NCI-H146 (cell line): ENCODE measurements around the gene SNRPE.
"Not testable (repeated sequence)": the region's sequence is repeated elsewhere in the genome, so short reads cannot be mapped to it uniquely, and the experiment has no call there.

Source experiments
- DNase-seq: peaks from one replicate; lab custom pipeline; 2025; lab: John Stamatoyannopoulos, UW

SNRPE gene

GRCh38 chr1:203861379-203862184, at the start of gene SNRPE:
TSS of gene SNRPE (plus strand) at chr1:203861599. CDS start at chr1:203861660, 61 bp downstream.
- DNase-seq = peak; percentile 97

- no peak for DNase-seq
These were observed 47.6 kb upstream of the SNRPE start for GRCh38 chr1:203813581-203814341.

- DNase-seq = no peak
These were observed 43.0 kb upstream of the SNRPE start for GRCh38 chr1:203818399-203818798.

- DNase-seq = no peak
These were observed 38.1 kb upstream of the SNRPE start for GRCh38 chr1:203823306-203823705.

GRCh38 chr1:203826175-203826574, 35.2 kb upstream of the SNRPE start:
- DNase-seq = no peak

- no peak for DNase-seq
These were observed 33.4 kb upstream of the SNRPE start for GRCh38 chr1:203828002-203828401.

GRCh38 chr1:203828503-203828902, 32.9 kb upstream of the SNRPE start:
- DNase-seq = no peak

- DNase-seq = not testable (repeated sequence)
These were observed 32.2 kb upstream of the SNRPE start for GRCh38 chr1:203829247-203829646.

GRCh38 chr1:203835476-203835875, 25.9 kb upstream of the SNRPE start:
- no peak for DNase-seq

- DNase-seq = no peak
These were observed 22.3 kb upstream of the SNRPE start for GRCh38 chr1:203839081-203839480.

GRCh38 chr1:203840208-203840808, 21.1 kb upstream of the SNRPE start:
- no peak for DNase-seq

GRCh38 chr1:203842559-203842876, 18.9 kb upstream of the SNRPE start:
- no peak for DNase-seq

GRCh38 chr1:203843435-203843834, 18.0 kb upstream of the SNRPE start:
- no peak for DNase-seq

GRCh38 chr1:203853112-203853511, 8.3 kb upstream of the SNRPE start:
- DNase-seq = not testable (repeated sequence)

GRCh38 chr1:203858055-203858454, 3.3 kb upstream of the SNRPE start:
- no peak for DNase-seq

- no peak for DNase-seq
These were observed 2.4 kb upstream of the SNRPE start for GRCh38 chr1:203858975-203859374.

GRCh38 chr1:203860396-203861025, 888 bp upstream of the SNRPE start:
- DNase-seq = peak; percentile 13

GRCh38 chr1:203867802-203868201, 6.4 kb downstream of the SNRPE start:
- DNase-seq = no peak

GRCh38 chr1:203870245-203870644, 8.8 kb downstream of the SNRPE start:
- no peak for DNase-seq

GRCh38 chr1:203871114-203871880, 9.9 kb downstream of the SNRPE start:
- peak; percentile 47 for DNase-seq

- DNase-seq = no peak
These were observed 11.7 kb downstream of the SNRPE start for GRCh38 chr1:203873094-203873493.

- DNase-seq = no peak
These were observed 17.0 kb downstream of the SNRPE start for GRCh38 chr1:203878422-203878821.
